Endothelial cell of umbilical vein (primary cell): Measurements from ENCODE around the gene LGR4. TPM values are rescaled to one million over a fixed set of nuclear protein-coding genes. Genes with fewer than 3 reads are reported as not detected.

Experiments used
- BruUV-seq: library from RNA; stranded (reverse); fragments of 400-500 nt; replicated peaks from 2 replicates; lab custom pipeline; 2021; lab: Mats Ljungman, UMichigan
- CTCF ChIA-PET: fragments of 300-600, 350-600 bp; sonication (Branson Sonifier 250); formaldehyde crosslinking; loops from one replicate; lab custom pipeline; 2021; ENCODE audit warnings: antibody characterized with exemption, inconsistent platforms; lab: Charles Lee
- POLR2A ChIA-PET: fragments of 300-600, 350-600 bp; sonication (Branson Sonifier 250); formaldehyde crosslinking; loops from one replicate; lab custom pipeline; 2021; ENCODE audit warnings: antibody characterized with exemption, inconsistent platforms; lab: Charles Lee
- DNase-seq: peaks from one replicate; pipeline ENCODE4 v3.0.0-alpha.2; 2011; ENCODE audit warnings: low read depth, low spot score
- FAIRE-seq: peaks from 2 replicates; lab custom pipeline; 2011; peaks lifted over from hg19 to GRCh38; lab: Jason Lieb, UNC
- H2AFZ ChIP-seq: 2 replicates; pipeline ENCODE4 v1.6.0; 2012; ENCODE audit warnings: low read depth, low read length, control low read depth, inconsistent platforms
- H3K27ac ChIP-seq: 2 replicates; pipeline ENCODE4 v1.5.1; 2011; ENCODE audit warnings: low read depth, mild to moderate bottlenecking, control low read depth, low read length, moderate library complexity; ENCODE audit not compliant: insufficient read depth
- H3K27me3 ChIP-seq, 2 experiments: 2 replicates each; pipeline versions ENCODE4 v1.6.0 to v1.6.1; 2011; ENCODE audit warnings: low read length in 2 of 2, mixed read lengths in 1 of 2; ENCODE audit not compliant: control insufficient read depth in 2 of 2, insufficient read depth in 2 of 2
- H3K36me3 ChIP-seq, 2 experiments: 2 replicates in 1 of 2; 3 replicates in 1 of 2; pipeline ENCODE4 v1.5.1; 2011; ENCODE audit warnings: low read length in 2 of 2, mild to moderate bottlenecking in 1 of 2, moderate library complexity in 1 of 2; ENCODE audit not compliant: control insufficient read depth in 2 of 2, insufficient read depth in 2 of 2; ENCODE audit errors: extremely low read depth in 1 of 2
- H3K4me1 ChIP-seq: 3 replicates; pipeline ENCODE4 v1.5.1; 2011; ENCODE audit warnings: mild to moderate bottlenecking, low read length; ENCODE audit not compliant: control insufficient read depth, insufficient read depth; ENCODE audit errors: extremely low read depth
- H3K4me2 ChIP-seq: 2 replicates; pipeline ENCODE4 v1.6.1; 2011; ENCODE audit warnings: low read length, control low read depth, mixed read lengths; ENCODE audit not compliant: insufficient read depth
- H3K4me3 ChIP-seq, 3 experiments: fragments of 200-600 bp in 1 of 3; sonication (generic), shearing (Covaris generic) in 1 of 3; replicated peaks in 1 of 3; 2 replicates each; pipeline ENCODE4 v1.5.1; 2011 to 2016; ENCODE audit warnings: control low read depth in 3 of 3, low read length in 3 of 3, mild to moderate bottlenecking in 2 of 3, inconsistent platforms in 1 of 3, low read depth in 1 of 3, moderate library complexity in 1 of 3; ENCODE audit not compliant: insufficient read depth in 1 of 3
- H3K79me2 ChIP-seq: 2 replicates; pipeline ENCODE4 v1.6.0; 2012; ENCODE audit warnings: low read length, inconsistent platforms; ENCODE audit not compliant: control insufficient read depth, insufficient read depth
- H3K9ac ChIP-seq: replicated peaks from 2 replicates; pipeline ENCODE3; 2011; ENCODE audit warnings: low read length, control low read depth; ENCODE audit not compliant: insufficient read depth; ENCODE audit errors: extremely low read depth
- H3K9me1 ChIP-seq: replicated peaks from 3 replicates; pipeline ENCODE4 v1.6.0; 2011; ENCODE audit warnings: mild to moderate bottlenecking, low read length; ENCODE audit not compliant: control insufficient read depth, insufficient read depth; ENCODE audit errors: extremely low read depth
- H3K9me3 ChIP-seq: replicated peaks from 2 replicates; pipeline ENCODE4 v1.5.1; 2012; ENCODE audit warnings: low read length, inconsistent platforms; ENCODE audit not compliant: control insufficient read depth, insufficient read depth
- H4K20me1 ChIP-seq: replicated peaks from 2 replicates; pipeline ENCODE3; 2011; ENCODE audit warnings: mild to moderate bottlenecking, low read length; ENCODE audit not compliant: control insufficient read depth, insufficient read depth; ENCODE audit errors: extremely low read depth
- CTCF ChIP-seq, 2 donors: IDR thresholded peaks; 1 replicate in 1 of 2; 2 replicates in 1 of 2; pipeline ENCODE4 v1.5.1; 2011; ENCODE audit warnings: low read length in 2 of 2, mild to moderate bottlenecking in 2 of 2, moderate library complexity in 2 of 2, control low read depth in 1 of 2, inconsistent platforms in 1 of 2, low read depth in 1 of 2; ENCODE audit not compliant: insufficient read depth in 1 of 2; ENCODE audit errors: extremely low read depth in 1 of 2
- EZH2 ChIP-seq: IDR thresholded peaks from 2 replicates; pipeline ENCODE4 v1.6.1; 2012; ENCODE audit warnings: borderline replicate concordance, low read depth, mild to moderate bottlenecking, moderate library complexity, low read length, inconsistent platforms; ENCODE audit not compliant: severe bottlenecking
- FOS ChIP-seq: IDR thresholded peaks from 2 replicates; pipeline ENCODE4 v1.6.1; 2011; ENCODE audit warnings: mild to moderate bottlenecking, low read length, moderate library complexity, borderline replicate concordance; ENCODE audit not compliant: insufficient read depth
- GATA2 ChIP-seq: IDR thresholded peaks from 2 replicates; pipeline ENCODE4 v1.7.0; 2011; ENCODE audit warnings: low read depth, mild to moderate bottlenecking, moderate library complexity, mixed read lengths, low read length; ENCODE audit not compliant: insufficient read length, insufficient read depth
- JUN ChIP-seq: IDR thresholded peaks from 2 replicates; pipeline ENCODE4 v1.6.1; 2011; ENCODE audit warnings: borderline replicate concordance, low read depth; ENCODE audit not compliant: insufficient read length, insufficient read depth
- MAX ChIP-seq: IDR thresholded peaks from 2 replicates; pipeline ENCODE4 v1.6.1; 2011; ENCODE audit not compliant: insufficient read depth, insufficient read length
- MYC ChIP-seq: IDR thresholded peaks from one replicate; pipeline ENCODE4 v1.6.1; 2011; ENCODE audit warnings: mild to moderate bottlenecking, low read depth, low read length
- POLR2A ChIP-seq: IDR thresholded peaks from 2 replicates; pipeline ENCODE4 v1.6.1; 2012; ENCODE audit warnings: low read depth, mild to moderate bottlenecking, control low read depth, low read length
- POLR2AphosphoS5 ChIP-seq: IDR thresholded peaks from 2 replicates; pipeline ENCODE4 v1.6.1; 2012; ENCODE audit warnings: low read depth, mild to moderate bottlenecking, control low read depth, low read length, moderate library complexity; ENCODE audit not compliant: insufficient read depth
- dilution Hi-C: fragments of 300-500 bp; cut with MboI; formaldehyde crosslinking; loops from one replicate; pipeline ENCODE4 v1.15.0; 2019; ENCODE audit warnings: low sequenced_read_pairs; ENCODE audit not compliant: extremely low pct_ligation_motif_present
- intact Hi-C: fragments of 100-400 bp; cut with micrococcal nuclease; formaldehyde crosslinking; loops from one replicate; pipeline ENCODE4 v1.10.0; 2022
- polyA plus RNA-seq, 4 experiments: library from polyadenylated mRNA; depleted of rRNA in 3 of 4; stranded (reverse) in 3 of 4; unstranded in 1 of 4; fragments of >200 nt; gene quantifications; 2 replicates each; pipeline versions ENCODE4 v1.2.1 to v1.2.3, GENCODE V29; 2011 to 2012; ENCODE audit warnings: missing spikeins in 1 of 4
- total RNA-seq: library from RNA; stranded (reverse); gene quantifications from 2 replicates; pipeline ENCODE4 v1.2.3, GENCODE V29; 2021

Gene LGR4
- total and polyA plus RNA-seq, 2 donors (not counting 3 experiments of a cell fraction or from before 2014, with no cell fraction given), result 1.3 to 3.1 TPM

- Histone ChIP-seq H3K9me1 (no peaks in the 10 kb centered on the region), H3K36me3 (no peaks in the 10 kb centered on the region), H3K9me3 (no peaks in the 10 kb centered on the region), H3K27ac (no peak overlapping the region), H3K4me3 (no peak overlapping the region), H3K27me3 (no peaks in the 10 kb centered on the region), H3K79me2 (no peaks in the 10 kb centered on the region), H3K4me2 (no peak overlapping the region), H4K20me1 (no peaks in the 10 kb centered on the region), H2AFZ (no peak overlapping the region), H3K4me1 (no peaks in the 10 kb centered on the region), H3K9ac (no peak overlapping the region)
- DNase-seq (no peak), FAIRE-seq (no peak)
- intact Hi-C loops, result no loop called here
- dilution Hi-C loops, result no loop called here
- ChIA-PET POLR2A (no interaction called here), CTCF (no interaction called here)
- no peak for TF ChIP-seq POLR2AphosphoS5
- TF ChIP-seq GATA2, result no peak
- TF ChIP-seq FOS, result no peak
- TF ChIP-seq EZH2, result no peak
- TF ChIP-seq MAX, result no peak
- TF ChIP-seq JUN, result no peak
- no peak for TF ChIP-seq MYC
- no peak for TF ChIP-seq CTCF (IDR thresholded peaks at IDR 0.05; ENCODE audit: extremely low read depth in 1 of 2, insufficient read depth in 1 of 2, low read depth in 1 of 2, low read length in 2 of 2)
- TF ChIP-seq POLR2A, result no peak
- BruUV-seq, result no TSS peak
Measured at GRCh38 chr11:27348340-27348873, 124.2 kb downstream of the LGR4 start.
